Measurements from ENCODE around the gene NUTF2. TPM values are rescaled to one million over a fixed set of nuclear protein-coding genes. Genes with fewer than 3 reads are reported as not detected.
A peak's percentile ranks its signal among the peaks of the same experiment; 100 is the strongest.

The NUTF2 gene
- total and polyA plus RNA-seq, 4 donors = 49.7 to 164 (median 101) TPM

- DNase-seq = peak; percentile 70 to 79 (median 79)
- ATAC-seq (ENCODE audit: insufficient read depth, low FRiP score) = peak; percentile 91
- H3K27ac ChIP-seq (ENCODE audit: low read depth in 1 of 2, low read length in 1 of 2) = peak within 1 kb of the TSS; percentile 66 to 91
- TF ChIP-seq, protein P1, sequence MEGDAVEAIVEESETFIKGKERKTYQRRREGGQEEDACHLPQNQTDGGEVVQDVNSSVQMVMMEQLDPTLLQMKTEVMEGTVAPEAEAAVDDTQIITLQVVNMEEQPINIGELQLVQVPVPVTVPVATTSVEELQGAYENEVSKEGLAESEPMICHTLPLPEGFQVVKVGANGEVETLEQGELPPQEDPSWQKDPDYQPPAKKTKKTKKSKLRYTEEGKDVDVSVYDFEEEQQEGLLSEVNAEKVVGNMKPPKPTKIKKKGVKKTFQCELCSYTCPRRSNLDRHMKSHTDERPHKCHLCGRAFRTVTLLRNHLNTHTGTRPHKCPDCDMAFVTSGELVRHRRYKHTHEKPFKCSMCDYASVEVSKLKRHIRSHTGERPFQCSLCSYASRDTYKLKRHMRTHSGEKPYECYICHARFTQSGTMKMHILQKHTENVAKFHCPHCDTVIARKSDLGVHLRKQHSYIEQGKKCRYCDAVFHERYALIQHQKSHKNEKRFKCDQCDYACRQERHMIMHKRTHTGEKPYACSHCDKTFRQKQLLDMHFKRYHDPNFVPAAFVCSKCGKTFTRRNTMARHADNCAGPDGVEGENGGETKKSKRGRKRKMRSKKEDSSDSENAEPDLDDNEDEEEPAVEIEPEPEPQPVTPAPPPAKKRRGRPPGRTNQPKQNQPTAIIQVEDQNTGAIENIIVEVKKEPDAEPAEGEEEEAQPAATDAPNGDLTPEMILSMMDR (IDR thresholded peaks at IDR 0.05; ENCODE audit: control extremely low read depth, extremely low read depth) = no peak
- H3K9me3 ChIP-seq (ENCODE audit: control insufficient read depth in 4 of 4, insufficient read depth in 3 of 4, low read length in 3 of 4) = no peaks in the 10 kb centered on the region
- H3K4me1 ChIP-seq (ENCODE audit: control insufficient read depth in 5 of 5, insufficient read depth in 5 of 5, low read length in 5 of 5) = peaks cover 7 to 15% (median 9%) of the 10 kb centered on the region in 5 donors
- peaks cover 0 to 38% (median 23%) of the 10 kb centered on the region in 4 donors for H3K36me3 ChIP-seq (ENCODE audit: control insufficient read depth in 4 of 4, insufficient read depth in 4 of 4, low read length in 4 of 4)
- 1 to 3% methylated on average over 38 to 72 of the region's 72 CpGs for WGBS, 2 donors
- H3K4me3 ChIP-seq = peak within 1 kb of the TSS; percentile 95
- peak within 1 kb of the TSS; percentile 63 to 80 for H3K9ac ChIP-seq (ENCODE audit: insufficient read depth in 1 of 2, low read length in 2 of 2)
- H3K27me3 ChIP-seq (ENCODE audit: control insufficient read depth in 3 of 3, insufficient read depth in 3 of 3, low read length in 2 of 3) = no peaks in the 10 kb centered on the region
These were observed 26.1 kb downstream of the NUTF2 start, which contains the start of gene EDC4 for GRCh38 chr16:67872631-67873434. Gene EDC4 (plus strand): TSS chr16:67873052. CDS start chr16:67873262, 210 bp downstream.

- H3K9ac ChIP-seq (ENCODE audit: insufficient read depth in 1 of 2, low read length in 2 of 2) = peak overlapping the region; percentile 63 to 80
- DNase-seq (no peak), ATAC-seq (ENCODE audit: insufficient read depth, low FRiP score) (no peak)
- peaks cover 0 to 40% (median 25%) of the 10 kb centered on the region in 4 donors for H3K36me3 ChIP-seq (ENCODE audit: control insufficient read depth in 4 of 4, insufficient read depth in 4 of 4, low read length in 4 of 4)
- 11 to 14% methylated on average over 23 of the region's 23 CpGs for WGBS, 2 donors
- peaks cover 7 to 15% (median 9%) of the 10 kb centered on the region in 5 donors for H3K4me1 ChIP-seq (ENCODE audit: control insufficient read depth in 5 of 5, insufficient read depth in 5 of 5, low read length in 5 of 5)
- H3K9me3 ChIP-seq (ENCODE audit: control insufficient read depth in 4 of 4, insufficient read depth in 3 of 4, low read length in 3 of 4) = no peaks in the 10 kb centered on the region
- peak overlapping the region; percentile 95 for H3K4me3 ChIP-seq
- H3K27me3 ChIP-seq (ENCODE audit: control insufficient read depth in 3 of 3, insufficient read depth in 3 of 3, low read length in 2 of 3) = no peaks in the 10 kb centered on the region
- H3K27ac ChIP-seq (ENCODE audit: low read depth in 1 of 2, low read length in 1 of 2) = peak overlapping the region; percentile 66 to 91
- TF ChIP-seq, protein P1 (IDR thresholded peaks at IDR 0.05; ENCODE audit: control extremely low read depth, extremely low read depth) = no peak
These were observed 27.0 kb downstream of the NUTF2 start for GRCh38 chr16:67873435-67874370.

DNA sequence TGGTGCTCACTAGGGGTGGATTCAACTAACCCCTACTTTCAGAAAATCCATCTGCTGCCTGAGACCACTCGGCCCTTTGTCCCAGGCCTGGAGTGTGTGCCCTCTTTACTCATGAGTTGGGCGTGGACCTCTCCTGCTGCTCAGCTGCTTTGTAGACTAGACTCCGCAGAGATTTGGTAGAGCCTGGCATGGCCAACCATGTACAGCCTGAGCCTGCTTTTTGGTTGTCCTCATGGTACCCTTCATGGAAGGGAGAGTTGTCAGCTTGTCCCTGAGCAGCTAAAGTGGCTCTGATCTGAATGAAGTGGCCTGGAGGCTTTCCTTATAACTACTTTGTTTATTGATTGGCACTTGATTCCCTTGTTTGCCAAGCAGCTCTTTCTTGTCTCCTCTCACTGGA lies 27.6 kb downstream of the NUTF2 start:
- H3K9me3 ChIP-seq (ENCODE audit: control insufficient read depth in 4 of 4, insufficient read depth in 3 of 4, low read length in 3 of 4) = no peaks in the 10 kb centered on the region
- no peak overlapping the region for H3K4me3 ChIP-seq
- ATAC-seq (ENCODE audit: insufficient read depth, low FRiP score) (no peak), DNase-seq (no peak)
- peaks cover 1 to 43% (median 29%) of the 10 kb centered on the region in 4 donors for H3K36me3 ChIP-seq (ENCODE audit: control insufficient read depth in 4 of 4, insufficient read depth in 4 of 4, low read length in 4 of 4)
- TF ChIP-seq, protein P1 (IDR thresholded peaks at IDR 0.05; ENCODE audit: control extremely low read depth, extremely low read depth) = no peak
- no peak overlapping the region for H3K27ac ChIP-seq (ENCODE audit: low read depth in 1 of 2, low read length in 1 of 2)
- 57 to 73% methylated on average over 3 of the region's 3 CpGs for WGBS, 2 donors
- H3K9ac ChIP-seq (ENCODE audit: insufficient read depth in 1 of 2, low read length in 2 of 2) = peak overlapping the region; percentile 63 to 80
- no peaks in the 10 kb centered on the region for H3K27me3 ChIP-seq (ENCODE audit: control insufficient read depth in 3 of 3, insufficient read depth in 3 of 3, low read length in 2 of 3)
- peaks cover 7 to 15% (median 9%) of the 10 kb centered on the region in 5 donors for H3K4me1 ChIP-seq (ENCODE audit: control insufficient read depth in 5 of 5, insufficient read depth in 5 of 5, low read length in 5 of 5)

All from lung (tissue), 12 donors.